HepG2 (cell line): ENCODE results near the gene RICTOR. TPM values are rescaled to one million over a fixed set of nuclear protein-coding genes. Genes with fewer than 3 reads are reported as not detected.

Source experiments
- HDAC6 ChIP-seq: fragments of 200-600 bp; sonication (generic); IDR thresholded peaks from 2 replicates; pipeline ENCODE4 v1.7.0; 2017; ENCODE audit warnings: mild to moderate bottlenecking, antibody characterized with exemption, low read length, low read depth
- HIC2 ChIP-seq: sonication (generic); formaldehyde crosslinking; IDR thresholded peaks from 2 replicates; pipeline ENCODE4 v1.9.0; 2022; ENCODE audit warnings: low read depth, missing genetic modification reagents
- KLF6 ChIP-seq: IDR thresholded peaks from 2 replicates; pipeline ENCODE4 v1.8.0; 2016; ENCODE audit warnings: missing biosample characterization, missing genetic modification reagents
- MIER3 ChIP-seq: IDR thresholded peaks from 2 replicates; pipeline ENCODE4 v1.6.1; 2016; ENCODE audit warnings: missing compliant biosample characterization, borderline replicate concordance
- ZEB1 ChIP-seq: IDR thresholded peaks from 2 replicates; pipeline ENCODE4 v1.6.1; 2012; ENCODE audit warnings: mild to moderate bottlenecking, low read depth, inconsistent platforms; ENCODE audit not compliant: insufficient replicate concordance
- ZHX2 ChIP-seq, 2 experiments: sonication (generic) in 1 of 2; formaldehyde crosslinking in 1 of 2; IDR thresholded peaks; 2 replicates each; pipeline versions ENCODE4 v1.6.1 to v1.9.0; 2014 to 2022; ENCODE audit warnings: antibody characterized with exemption in 1 of 2, borderline replicate concordance in 1 of 2, inconsistent platforms in 1 of 2, low read depth in 1 of 2, missing genetic modification reagents in 1 of 2
- ZNF780A ChIP-seq: sonication (generic); formaldehyde crosslinking; IDR thresholded peaks from 2 replicates; pipeline ENCODE4 v1.8.0; 2022; ENCODE audit warnings: mild to moderate bottlenecking, missing genetic modification reagents, moderate library complexity
- polyA plus RNA-seq, 8 experiments: library from polyadenylated mRNA; depleted of rRNA in 3 of 8; stranded (reverse) in 7 of 8; unstranded in 1 of 8; fragments of >200 nt; fragmentation: Illumina TruSeq in 4 of 8; extraction: Trizol in 4 of 8; gene quantifications; 2 replicates each; pipeline versions ENCODE4 v1.2.1 to v1.2.3, GENCODE V29; 2011 to 2016; ENCODE audit warnings: low read depth in 4 of 8, missing spikeins in 1 of 8, mixed read lengths in 1 of 8; ENCODE audit not compliant: insufficient read depth in 1 of 8
- total RNA-seq, 5 experiments: library from RNA; depleted of rRNA; stranded (reverse); fragments of >200 nt; fragmentation: Illumina TruSeq; extraction: Trizol; gene quantifications; 2 replicates each; pipeline ENCODE4 v1.2.3, GENCODE V29; 2016; ENCODE audit warnings: low read depth in 1 of 5

RICTOR gene
- total and polyA plus RNA-seq, 2 of the 13 experiments (the other 11 are each of a cell fraction or from before 2014, with no cell fraction given) = 10.7 to 15.4 TPM

- TF ChIP-seq HIC2 (CRISPR knock-in tag) (no peak), KLF6 (CRISPR knock-in tag) (no peak), ZHX2 (IDR thresholded peaks at IDR 0.05; ENCODE audit: low read depth) (no peak), ZHX2 (CRISPR knock-in tag; IDR thresholded peaks at IDR 0.05; ENCODE audit: borderline replicate concordance) (no peak), MIER3 (CRISPR knock-in tag) (no peak), HDAC6 (no peak), ZNF780A (no peak), ZEB1 (no peak)
These were observed 105.5 kb downstream of the RICTOR start (continued) for GRCh38 chr5:38968665-38969064.
